Body of pancreas (tissue), 4 donors: ENCODE measurements around the gene KBTBD12. TPM values are rescaled to one million over a fixed set of nuclear protein-coding genes. Genes with fewer than 3 reads are reported as not detected.
"Not testable (repeated sequence)": the region's sequence is repeated elsewhere in the genome, so short reads cannot be mapped to it uniquely, and the experiment has no call there.

ENCODE experiments used
- ATAC-seq: fragments of 150-250 bp; one replicate; pipeline ENCODE4 v1.9.1; 2016
- DNase-seq, 4 donors: peaks; one replicate each; pipeline ENCODE4 v3.0.0-alpha.2; 2019
- H3K27ac ChIP-seq, 4 donors: fragments of 200-600 bp; sonication (generic); 1 replicate in 3 of 4; 2 replicates in 1 of 4; pipeline versions ENCODE4 v1.5.1 to v1.6.1; 2016 to 2019; ENCODE audit warnings: mild to moderate bottlenecking in 1 of 4, mixed read lengths in 1 of 4, moderate library complexity in 1 of 4
- H3K27me3 ChIP-seq, 2 donors: fragments of 200-600 bp; sonication (generic); one replicate each; pipeline ENCODE4 v1.6.0; 2016; ENCODE audit warnings: mild to moderate bottlenecking in 1 of 2
- H3K36me3 ChIP-seq, 2 donors: fragments of 200-600 bp; sonication (generic); replicated peaks in 1 of 2; 2 replicates each; pipeline ENCODE4 v1.5.1; 2016; ENCODE audit warnings: low read depth in 2 of 2; ENCODE audit not compliant: insufficient read depth in 1 of 2
- H3K4me1 ChIP-seq: fragments of 200-600 bp; sonication (generic); one replicate; pipeline ENCODE4 v1.6.0; 2016
- H3K4me3 ChIP-seq, 2 donors: fragments of 200-600 bp; sonication (generic); 1 replicate in 1 of 2; 2 replicates in 1 of 2; pipeline ENCODE4 v1.5.1; 2016 to 2019
- H3K9me3 ChIP-seq, 3 donors: fragments of 200-600 bp; sonication (generic); 1 replicate in 2 of 3; 2 replicates in 1 of 3; pipeline ENCODE4 v1.5.1; 2016
- CTCF ChIP-seq, 7 experiments: fragments of 450-650 bp in 4 of 7; fragments of 200-600 bp in 3 of 7; sonication (generic) in 3 of 7; IDR thresholded peaks; one replicate each; pipeline ENCODE4 v1.5.1; 2016 to 2019; ENCODE audit warnings: antibody characterized with exemption in 7 of 7
- POLR2A ChIP-seq, 3 donors: fragments of 450-650 bp; IDR thresholded peaks; one replicate each; pipeline ENCODE4 v1.6.1; 2016; ENCODE audit warnings: antibody characterized with exemption in 3 of 3, mild to moderate bottlenecking in 2 of 3
- WGBS, 2 donors: methylation state at CpG; one replicate each; pipeline ENCODE4 v1.1.5; 2017; 5-methylcytosine and 5-hydroxymethylcytosine counted together
- intact Hi-C: fragments of 100-400 bp; cut with DNase I; formaldehyde crosslinking; loops from one replicate; pipeline ENCODE4 v1.15.1; 2023
- total RNA-seq, 2 donors: library from RNA; depleted of rRNA; stranded (reverse); fragments of >200 nt; gene quantifications; one replicate each; pipeline ENCODE4 v1.1.0, GENCODE V29; 2016

KBTBD12 gene
- total RNA-seq, result 1 to 10 TPM; 2.0 to 3.4 TPM

- Histone ChIP-seq H3K27me3 (no peaks in the 10 kb centered on the region), H3K36me3 (no peaks in the 10 kb centered on the region), H3K4me3 (peak within 1 kb of the TSS; percentile 5 to 13), H3K9me3 (no peaks in the 10 kb centered on the region), H3K4me1 (peaks cover 16% of the 10 kb centered on the region), H3K27ac (peak within 1 kb of the TSS; percentile 25 to 81 (median 74))
- WGBS, 2 donors, result 15 to 19% methylated on average over 10 to 63 of the region's 69 CpGs
- intact Hi-C loops, result no loop called here
- DNase-seq (peak; percentile 66 to 77 (median 71)), ATAC-seq (peak; percentile 77)
- peak; percentile 38 to 72 (median 70) for TF ChIP-seq POLR2A (IDR thresholded peaks at IDR 0.05)
- TF ChIP-seq CTCF (IDR thresholded peaks at IDR 0.05), result no peak
These were observed at the start of gene KBTBD12 for GRCh38 chr3:127915115-127915936. KBTBD12 (plus strand) TSS chr3:127915232; CDS start chr3:127923062, 7,830 bp downstream.

- no peak overlapping the region for H3K4me3 ChIP-seq
- H3K36me3 ChIP-seq, result no peaks in the 10 kb centered on the region
- no peak overlapping the region for H3K27ac ChIP-seq
- DNase-seq (no peak), ATAC-seq (no peak)
- no peak for TF ChIP-seq CTCF (IDR thresholded peaks at IDR 0.05)
- no peak for TF ChIP-seq POLR2A (IDR thresholded peaks at IDR 0.05)
- H3K9me3 ChIP-seq, result no peaks in the 10 kb centered on the region
- H3K4me1 ChIP-seq, result no peaks in the 10 kb centered on the region
- 79 to 83% methylated on average over 4 of the region's 4 CpGs for WGBS, 2 donors
- no peaks in the 10 kb centered on the region for H3K27me3 ChIP-seq
- intact Hi-C loops, result no loop called here
These were observed 49.1 kb upstream of the KBTBD12 start for GRCh38 chr3:127865941-127866340.

GRCh38 chr3:127867412-127867811 lies 47.6 kb upstream of the KBTBD12 start:
- WGBS, 2 donors, result 80% methylated on average over 2 of the region's 2 CpGs
- intact Hi-C loops, result no loop called here
- no peaks in the 10 kb centered on the region for H3K4me1 ChIP-seq
- no peak overlapping the region for H3K4me3 ChIP-seq
- ATAC-seq, result no peak
- no peak for TF ChIP-seq POLR2A (IDR thresholded peaks at IDR 0.05)
- no peak for TF ChIP-seq CTCF (IDR thresholded peaks at IDR 0.05)
- H3K27ac ChIP-seq, result no peak overlapping the region
- DNase-seq, result no peak
- no peaks in the 10 kb centered on the region for H3K36me3 ChIP-seq
- no peaks in the 10 kb centered on the region for H3K9me3 ChIP-seq
- H3K27me3 ChIP-seq, result no peaks in the 10 kb centered on the region

- H3K27me3 ChIP-seq, result no peaks in the 10 kb centered on the region
- H3K36me3 ChIP-seq, result no peaks in the 10 kb centered on the region
- TF ChIP-seq POLR2A (IDR thresholded peaks at IDR 0.05) (no peak), CTCF (IDR thresholded peaks at IDR 0.05) (no peak)
- no peak overlapping the region for H3K27ac ChIP-seq
- ATAC-seq (no peak), DNase-seq (no peak)
- intact Hi-C loops, result no loop called here
- H3K4me3 ChIP-seq, result no peak overlapping the region
- no peaks in the 10 kb centered on the region for H3K4me1 ChIP-seq
- H3K9me3 ChIP-seq, result no peaks in the 10 kb centered on the region
These were observed 47.0 kb upstream of the KBTBD12 start for GRCh38 chr3:127867986-127868385.

- no peaks in the 10 kb centered on the region for H3K9me3 ChIP-seq
These were observed 44.9 kb upstream of the KBTBD12 start for GRCh38 chr3:127870156-127870555.

GRCh38 chr3:127874097-127874496 lies 40.9 kb upstream of the KBTBD12 start:
- H3K4me3 ChIP-seq, H3K36me3 ChIP-seq, H3K9me3 ChIP-seq, H3K27me3 ChIP-seq, H3K4me1 ChIP-seq, H3K27ac ChIP-seq, ATAC-seq, intact Hi-C loops, DNase-seq: not testable (repeated sequence)
- 85% methylated on average over 5 of the region's 5 CpGs for WGBS, 2 donors

More at GRCh38 chr3:127870156-127870555, 44.9 kb upstream of the KBTBD12 start:
- Histone ChIP-seq H3K27me3 (no peaks in the 10 kb centered on the region), H3K4me1 (no peaks in the 10 kb centered on the region), H3K4me3 (no peak overlapping the region), H3K36me3 (no peaks in the 10 kb centered on the region), H3K27ac (no peak overlapping the region)
- DNase-seq (no peak), ATAC-seq (no peak)
- no peak for TF ChIP-seq CTCF (IDR thresholded peaks at IDR 0.05)
- intact Hi-C loops, result no loop called here
- WGBS, 2 donors, result 70 to 85% methylated on average over 4 of the region's 4 CpGs
